B cell (primary cell): ENCODE results near the gene ELMO1. TPM values are rescaled to one million over a fixed set of nuclear protein-coding genes. Genes with fewer than 3 reads are reported as not detected.

Source experiments
- ATAC-seq: fragments of 200-7000 bp; cut with Tn5 transposase; one replicate; pipeline ENCODE4 v1.10.0; 2021; ENCODE audit warnings: low read depth, mild to moderate bottlenecking, moderate number of reproducible peaks, moderate library complexity
- CTCF ChIA-PET: fragments of 350-600 bp; sonication (Branson Sonifier 250); formaldehyde crosslinking; loops from one replicate; lab custom pipeline; 2021; ENCODE audit warnings: antibody characterized with exemption, inconsistent platforms; lab: Charles Lee
- POLR2A ChIA-PET: fragments of 350-600 bp; sonication (Branson Sonifier 250); formaldehyde crosslinking; loops from one replicate; lab custom pipeline; 2021; ENCODE audit warnings: antibody characterized with exemption; lab: Charles Lee
- DNase-seq: peaks from one replicate; pipeline ENCODE4 v3.0.0; 2013
- H2AFZ ChIP-seq: 2 replicates; pipeline ENCODE4 v1.6.1; 2012; ENCODE audit warnings: mild to moderate bottlenecking, low read depth, low read length; ENCODE audit not compliant: insufficient read depth, poor library complexity, severe bottlenecking
- H3K27ac ChIP-seq, 2 donors: 1 replicate in 1 of 2; 2 replicates in 1 of 2; pipeline ENCODE4 v1.5.1; 2012 to 2013; ENCODE audit warnings: low read length in 2 of 2, mild to moderate bottlenecking in 2 of 2, moderate library complexity in 1 of 2
- H3K27me3 ChIP-seq, 4 experiments: fragments of 200-600 bp in 1 of 4; sonication (generic) in 1 of 4; replicated peaks in 1 of 4; 1 replicate in 2 of 4; 2 replicates in 2 of 4; pipeline versions ENCODE4 v1.6.1 to v1.7.0; 2013 to 2016; ENCODE audit warnings: low read length in 3 of 4, mild to moderate bottlenecking in 2 of 4, mixed read lengths in 1 of 4, moderate library complexity in 1 of 4; ENCODE audit not compliant: insufficient read depth in 4 of 4, control insufficient read depth in 3 of 4; ENCODE audit errors: control extremely low read depth in 1 of 4
- H3K36me3 ChIP-seq, 2 experiments: replicated peaks in 1 of 2; 1 replicate in 1 of 2; 2 replicates in 1 of 2; pipeline versions ENCODE4 v1.6.1 to v1.7.1; 2013; ENCODE audit warnings: low read length in 1 of 2; ENCODE audit not compliant: insufficient read depth in 2 of 2, control insufficient read depth in 1 of 2; ENCODE audit errors: control extremely low read depth in 1 of 2, extremely low read depth in 1 of 2
- H3K4me1 ChIP-seq, 2 donors: fragments of 200-600 bp in 1 of 2; sonication (generic) in 1 of 2; 1 replicate in 1 of 2; 2 replicates in 1 of 2; pipeline versions ENCODE4 v1.5.1 to v1.6.1; 2013 to 2017; ENCODE audit warnings: low read length in 2 of 2; ENCODE audit not compliant: control insufficient read depth in 2 of 2, insufficient read depth in 2 of 2
- H3K4me2 ChIP-seq: replicated peaks from 2 replicates; pipeline ENCODE3; 2012; ENCODE audit warnings: mild to moderate bottlenecking, low read depth, low read length; ENCODE audit not compliant: poor library complexity, severe bottlenecking
- H3K4me3 ChIP-seq, 5 experiments: fragments of 200-600 bp in 1 of 5; sonication (generic) in 1 of 5; 1 replicate in 3 of 5; 2 replicates in 2 of 5; pipeline versions ENCODE4 v1.5.1 to v1.7.0; 2011 to 2016; ENCODE audit warnings: low read length in 4 of 5, mild to moderate bottlenecking in 4 of 5, low read depth in 2 of 5, control low read depth in 1 of 5, moderate library complexity in 1 of 5; ENCODE audit not compliant: insufficient read depth in 1 of 5; ENCODE audit errors: control extremely low read depth in 1 of 5, extremely low read depth in 1 of 5
- H3K79me2 ChIP-seq: fragments of 200-600 bp; sonication (generic); one replicate; pipeline ENCODE4 v1.6.0; 2016; ENCODE audit warnings: low read length; ENCODE audit not compliant: control insufficient read depth, insufficient read depth
- H3K9ac ChIP-seq: fragments of 200-600 bp; sonication (generic); 2 replicates; pipeline ENCODE4 v1.6.1; 2017; ENCODE audit warnings: mild to moderate bottlenecking, low read length, moderate library complexity
- H3K9me3 ChIP-seq, 3 donors: one replicate each; pipeline versions ENCODE4 v1.6.1 to v1.7.1; 2013; ENCODE audit warnings: low read length in 2 of 3; ENCODE audit not compliant: control insufficient read depth in 2 of 3, insufficient read depth in 1 of 3; ENCODE audit errors: control extremely low read depth in 1 of 3
- H4K20me1 ChIP-seq: 2 replicates; pipeline ENCODE4 v1.6.0; 2012; ENCODE audit warnings: mild to moderate bottlenecking, low read length; ENCODE audit not compliant: insufficient read depth, control insufficient read depth, poor library complexity, severe bottlenecking
- H3K27ac Mint-ChIP-seq: one replicate; pipeline ENCODE4 v1.8.0; 2021; ENCODE audit warnings: mixed read lengths
- H3K27me3 Mint-ChIP-seq: one replicate; pipeline ENCODE4 v1.8.0; 2021; ENCODE audit warnings: mixed read lengths
- H3K4me1 Mint-ChIP-seq: one replicate; pipeline ENCODE4 v1.8.0; 2021; ENCODE audit warnings: mixed read lengths
- H3K4me3 Mint-ChIP-seq: one replicate; pipeline ENCODE4 v1.8.0; 2021; ENCODE audit warnings: mixed read lengths
- H3K9me3 Mint-ChIP-seq: one replicate; pipeline ENCODE4 v1.8.0; 2022; ENCODE audit warnings: mixed read lengths; ENCODE audit not compliant: insufficient read depth
- CTCF ChIP-seq: fragments of 200-600 bp; IDR thresholded peaks from one replicate; pipeline ENCODE4 v1.8.0; 2022; ENCODE audit warnings: antibody characterized with exemption, mild to moderate bottlenecking
- EZH2 ChIP-seq: IDR thresholded peaks from 2 replicates; pipeline ENCODE4 v1.6.1; 2012; ENCODE audit warnings: borderline replicate concordance, low read depth, mild to moderate bottlenecking, moderate library complexity, low read length; ENCODE audit not compliant: insufficient read depth, poor library complexity, severe bottlenecking
- WGBS: methylation state at CpG from one replicate; pipeline ENCODE4 v1.1.5; 2013; ENCODE audit warnings: missing lambda C conversion rate; ENCODE audit not compliant: insufficient coverage; 5-methylcytosine and 5-hydroxymethylcytosine counted together
- intact Hi-C: fragments of 100-400 bp; cut with micrococcal nuclease; formaldehyde crosslinking; loops from one replicate; pipeline ENCODE4 v1.10.0; 2022
- polyA plus RNA-seq: library from polyadenylated mRNA; depleted of rRNA; stranded (reverse); fragments of >200 nt; gene quantifications from 2 replicates; pipeline ENCODE4 v1.2.3, GENCODE V29; 2012
- total RNA-seq, 2 donors: library from RNA; stranded (reverse); fragments of 120-200 nt in 1 of 2; gene quantifications; 1 replicate in 1 of 2; 2 replicates in 1 of 2; pipeline versions ENCODE4 v1.2.3 to v1.2.4, GENCODE V29; 2013 to 2022

Gene ELMO1
- total and polyA plus RNA-seq, 2 donors (not counting 1 experiment from before 2014, with no cell fraction given) = 44.7 to 177 TPM

- Histone ChIP-seq H2AFZ (no peak overlapping the region), H3K4me1 (peaks cover 29 to 39% of the 10 kb centered on the region in 2 donors), H3K27me3 (no peaks in the 10 kb centered on the region), H4K20me1 (peaks cover 55% of the 10 kb centered on the region), H3K36me3 (no peaks in the 10 kb centered on the region), H3K9me3 (no peaks in the 10 kb centered on the region), H3K4me3 (no peak overlapping the region), H3K79me2 (peaks cover 90% of the 10 kb centered on the region), H3K27ac (no peak overlapping the region), H3K4me2 (no peak overlapping the region), H3K9ac (no peak overlapping the region)
- intact Hi-C loops = no loop called here
- Mint-ChIP-seq H3K9me3 (no peaks in the 10 kb centered on the region), H3K4me1 (peaks cover 65% of the 10 kb centered on the region), H3K4me3 (no peak overlapping the region), H3K27me3 (no peaks in the 10 kb centered on the region), H3K27ac (no peak overlapping the region)
- no peak for TF ChIP-seq EZH2
- TF ChIP-seq CTCF = no peak
- ATAC-seq (no peak), DNase-seq (no peak)
- POLR2A ChIA-PET = no interaction called here
- WGBS = 28% methylated on average over 4 of the region's 6 CpGs
- CTCF ChIA-PET = interaction anchor here (1.2 to 1.4 kb wide), 2 partner anchors 12 to 24 kb away, joined by 3 read pairs; no protein-coding TSS in a partner anchor
These were observed 27.5 kb downstream of the ELMO1 start for GRCh38 chr7:37420946-37421695.

DNA sequence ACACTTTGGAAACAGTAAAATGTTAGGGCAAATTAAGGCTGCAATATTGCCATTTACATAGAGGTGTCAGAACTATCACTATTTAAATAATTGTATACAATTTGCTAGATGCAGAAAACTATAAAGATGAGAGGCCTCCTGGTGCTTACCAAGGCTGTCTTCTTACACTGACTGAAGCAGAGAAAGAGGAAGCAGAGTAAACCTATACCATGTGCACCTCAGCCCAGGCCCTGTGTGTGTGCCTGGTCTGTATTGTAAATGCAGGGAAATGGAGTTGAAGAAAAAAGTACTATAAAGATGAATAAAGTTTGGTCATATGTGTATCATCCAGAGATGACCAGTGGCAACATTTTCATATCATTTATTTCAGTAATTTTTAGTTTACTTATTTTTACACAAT, 29.2 kb downstream of the ELMO1 start:
- Histone ChIP-seq H3K27ac (no peak overlapping the region), H3K9ac (no peak overlapping the region), H3K4me1 (peaks cover 18 to 27% of the 10 kb centered on the region in 2 donors), H3K27me3 (no peaks in the 10 kb centered on the region), H3K36me3 (no peaks in the 10 kb centered on the region), H3K9me3 (no peaks in the 10 kb centered on the region), H4K20me1 (peaks cover 59% of the 10 kb centered on the region), H3K4me2 (no peak overlapping the region), H2AFZ (no peak overlapping the region), H3K79me2 (peaks cover 93% of the 10 kb centered on the region), H3K4me3 (no peak overlapping the region)
- Mint-ChIP-seq H3K27ac (no peak overlapping the region), H3K9me3 (no peaks in the 10 kb centered on the region), H3K4me3 (no peak overlapping the region), H3K4me1 (peaks cover 55% of the 10 kb centered on the region), H3K27me3 (no peaks in the 10 kb centered on the region)
- ChIA-PET CTCF (interaction anchor here (1.2 kb wide), 1 partner anchor 8 kb away, joined by 3 read pairs; no protein-coding TSS in a partner anchor), POLR2A (no interaction called here)
- intact Hi-C loops = no loop called here
- ATAC-seq (peak; percentile 78), DNase-seq (peak; percentile 30)
- TF ChIP-seq CTCF (no peak), EZH2 (no peak)
